IPS DF 4.7 (cell line): ENCODE results near the gene HMSD.
"Not testable (repeated sequence)": the region's sequence is repeated elsewhere in the genome, so short reads cannot be mapped to it uniquely, and the experiment has no call there.

Source experiments
- DNase-seq: peaks from one replicate; pipeline ENCODE4 v3.0.0-alpha.2; 2013; ENCODE audit warnings: low spot score; ENCODE audit errors: extremely low read depth

HMSD gene, protein sequence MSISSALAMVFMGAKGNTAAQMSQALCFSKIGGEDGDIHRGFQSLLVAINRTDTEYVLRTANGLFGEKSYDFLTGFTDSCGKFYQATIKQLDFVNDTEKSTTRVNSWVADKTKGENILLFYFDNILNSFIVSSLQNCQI

GRCh38 chr18:63949068-63949737 lies at the start of gene HMSD:
Gene HMSD (plus strand): TSS chr18:63949301. CDS start chr18:63953456, 4,155 bp downstream.
- no peak for DNase-seq

GRCh38 chr18:63903851-63904570 lies 45.1 kb upstream of the HMSD start:
- DNase-seq, result no peak

- no peak for DNase-seq
Measured at GRCh38 chr18:63904694-63905093, 44.4 kb upstream of the HMSD start.

- DNase-seq, result no peak
Measured at GRCh38 chr18:63905361-63905760, 43.7 kb upstream of the HMSD start.

- DNase-seq, result no peak
Measured at GRCh38 chr18:63906056-63906455, 43.0 kb upstream of the HMSD start.

DNA sequence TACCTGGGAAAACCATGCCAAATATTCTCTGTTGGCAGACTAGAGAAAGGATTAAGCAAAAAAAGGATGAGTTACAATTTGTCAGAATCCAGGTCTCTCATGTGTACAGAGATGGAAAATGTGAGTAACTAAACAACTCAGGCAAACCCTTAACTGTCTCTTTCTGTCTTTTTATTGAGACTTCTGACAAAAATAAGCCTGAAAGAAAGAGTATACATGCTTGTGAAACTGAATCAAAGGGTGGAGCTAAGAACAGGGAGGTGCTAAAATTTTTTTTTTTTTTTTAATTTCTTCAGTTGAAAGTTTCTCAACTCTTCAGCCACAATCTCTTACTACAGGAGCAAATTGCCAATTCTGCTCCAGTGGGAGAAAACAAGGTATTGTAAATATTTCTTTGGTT lies 41.4 kb upstream of the HMSD start, which contains the start of gene SERPINB10:
SERPINB10 (plus strand) TSS at position 295 of the 400 bp plus-strand sequence. CDS start 7,553 bp downstream, outside the sequence.
- DNase-seq, result no peak

DNA sequence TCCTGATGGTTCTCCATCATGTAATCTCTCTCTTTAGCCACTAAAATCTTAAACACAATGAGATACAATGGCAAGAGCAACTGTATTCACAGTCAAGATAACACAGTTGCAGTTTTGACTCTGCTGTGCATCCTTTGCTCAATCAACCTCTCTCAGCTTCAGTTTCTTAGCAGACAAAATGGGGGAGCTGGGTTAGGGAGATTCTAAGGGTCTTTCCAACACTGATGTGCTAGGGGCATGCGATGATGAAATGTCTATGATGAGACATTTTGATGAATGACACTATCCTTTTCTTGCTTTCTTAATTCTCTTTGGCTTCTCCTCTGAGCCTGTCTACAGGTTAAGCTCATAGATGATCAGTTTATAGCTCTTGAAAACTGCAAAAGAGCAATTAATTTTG lies 40.2 kb upstream of the HMSD start:
- DNase-seq, result no peak

DNA sequence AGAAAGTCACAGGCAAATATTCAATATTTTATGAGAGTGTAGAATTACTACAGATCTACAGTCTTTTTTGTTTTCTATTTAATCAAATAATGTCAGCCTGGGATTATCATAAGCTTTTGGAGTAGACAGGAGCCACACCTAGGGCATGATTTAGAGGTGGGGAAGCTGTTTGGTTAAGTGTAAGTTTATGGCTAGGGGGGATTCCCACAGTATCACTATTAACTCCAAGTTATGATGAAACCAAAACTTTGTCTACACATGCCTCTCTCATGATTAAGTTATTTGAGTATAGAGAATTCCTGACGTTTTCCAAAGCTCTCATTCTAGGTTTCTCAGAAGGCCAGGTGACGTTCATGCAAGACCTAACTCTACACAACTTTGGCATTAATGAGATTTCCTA lies 39.2 kb upstream of the HMSD start:
- no peak for DNase-seq

- DNase-seq, result no peak
Measured at GRCh38 chr18:63917817-63918216, 31.3 kb upstream of the HMSD start.

- DNase-seq, result no peak
Measured at GRCh38 chr18:63922049-63922448, 27.1 kb upstream of the HMSD start.

GRCh38 chr18:63924551-63924950 lies 24.6 kb upstream of the HMSD start:
- DNase-seq, result no peak

DNA sequence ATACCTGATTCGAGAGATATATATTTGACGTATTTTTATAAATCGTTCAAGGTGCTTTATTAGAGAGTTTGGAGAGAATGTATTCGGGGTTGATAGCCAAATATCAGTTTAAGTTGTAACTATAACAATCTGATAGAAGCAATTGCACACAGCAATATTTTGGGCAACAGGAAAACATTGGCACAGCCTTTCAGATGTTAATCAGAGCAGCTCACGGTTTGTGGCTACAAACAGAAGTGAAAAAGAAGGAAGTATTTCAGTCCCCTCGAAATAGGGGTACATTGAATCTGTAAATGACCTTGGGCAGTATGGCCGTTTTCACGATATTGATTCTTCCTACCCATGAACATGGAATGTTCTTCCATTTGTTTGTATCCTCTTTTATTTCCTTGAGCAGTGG lies 20.8 kb upstream of the HMSD start:
- DNase-seq, result no peak

- DNase-seq, result not testable (repeated sequence)
Measured at GRCh38 chr18:63929369-63929768, 19.7 kb upstream of the HMSD start.

DNA sequence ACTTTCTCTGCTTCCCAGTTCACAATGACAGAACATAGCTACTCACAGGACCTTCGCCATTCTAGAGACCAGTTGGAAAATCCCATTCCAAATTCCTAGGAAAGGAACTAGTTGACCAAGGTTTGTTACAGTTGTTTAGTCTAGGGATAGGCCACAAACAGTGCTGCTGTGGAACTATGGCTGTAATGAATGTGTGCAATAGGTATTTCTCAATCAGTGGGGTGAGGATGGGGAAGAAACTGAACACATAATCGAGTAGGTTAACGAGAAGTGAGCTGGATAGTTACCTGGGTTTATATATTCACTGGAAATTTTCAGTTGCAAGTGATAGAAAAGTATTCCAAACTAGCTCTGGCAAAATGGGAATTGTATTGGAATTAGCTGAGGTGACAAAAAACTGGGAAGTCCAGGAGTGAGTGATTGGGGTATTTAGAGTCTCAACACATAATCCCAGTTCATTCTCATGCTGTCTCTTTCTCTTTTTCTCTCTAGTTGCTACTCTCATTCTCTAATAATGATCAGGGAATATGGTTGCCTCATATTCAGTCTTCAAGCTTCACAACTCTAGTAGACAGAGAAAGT lies 18.2 kb upstream of the HMSD start:
- no peak for DNase-seq

- peak; percentile 74 for DNase-seq
Measured at GRCh38 chr18:63936156-63936931, 12.8 kb upstream of the HMSD start.

DNA sequence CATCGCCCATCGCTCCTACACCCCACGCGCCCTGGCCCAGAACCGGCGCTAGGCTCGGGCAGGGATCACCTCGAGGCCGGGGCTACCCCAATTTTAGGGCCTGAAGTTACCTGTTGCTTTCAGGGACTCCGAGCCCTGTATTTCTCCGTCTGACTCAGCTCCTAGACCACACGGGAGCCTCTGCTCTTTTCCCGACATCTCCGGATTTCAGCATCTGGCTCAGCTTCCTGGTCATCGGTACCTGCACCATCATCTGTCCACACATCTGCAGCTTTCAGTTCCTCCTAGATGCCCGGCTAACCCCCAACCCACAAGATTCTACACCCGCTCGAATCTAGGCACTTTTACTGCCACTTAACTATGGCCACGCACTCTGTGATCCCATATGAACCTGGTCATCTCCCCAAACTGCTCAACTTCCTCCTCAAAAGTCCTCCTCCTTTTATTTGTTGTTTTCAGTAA lies 12.1 kb upstream of the HMSD start:
- no peak for DNase-seq

DNA sequence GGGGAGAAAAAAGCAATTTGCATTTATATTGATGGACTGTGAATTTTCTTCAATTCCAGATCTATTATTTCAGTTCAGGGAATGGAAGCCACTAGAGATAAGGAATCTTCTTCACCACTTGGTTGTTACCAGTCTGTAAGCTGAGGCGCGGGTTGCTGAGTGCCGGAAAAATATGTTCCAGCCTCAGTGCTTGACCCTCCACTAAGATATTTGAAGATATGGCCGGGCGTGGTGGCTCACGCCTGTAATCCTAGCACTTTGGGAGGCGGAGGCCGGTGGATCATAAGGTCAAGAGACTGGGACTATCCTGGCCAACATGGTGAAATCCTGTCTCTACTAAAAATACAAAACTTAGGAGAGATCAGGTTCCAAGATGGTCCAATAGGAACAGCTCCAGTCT lies 9.1 kb upstream of the HMSD start:
- no peak for DNase-seq

DNA sequence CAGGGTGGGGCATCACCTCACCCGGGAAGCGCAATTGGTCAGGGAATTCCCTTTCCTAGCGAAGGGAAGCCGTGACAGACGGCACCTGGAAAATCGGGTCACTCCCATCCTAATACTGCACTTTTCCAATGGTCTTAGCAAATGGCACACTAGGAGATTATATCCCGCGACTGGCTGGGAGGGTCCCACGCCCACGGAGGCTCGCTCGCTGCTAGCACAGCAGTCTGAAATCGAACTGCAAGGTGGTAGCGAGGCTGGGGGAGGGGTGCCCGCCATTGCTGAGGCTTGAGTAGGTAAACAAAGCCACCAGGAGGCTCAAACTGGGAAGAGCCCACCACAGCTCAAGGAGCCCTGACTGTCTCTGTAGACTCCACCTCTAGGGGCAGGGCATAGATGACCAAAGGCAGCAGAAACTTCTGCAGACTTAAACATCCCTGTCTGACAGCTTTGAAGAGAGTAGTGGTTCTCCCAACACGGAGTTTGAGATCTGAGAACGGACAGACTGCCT lies 8.5 kb upstream of the HMSD start:
- DNase-seq, result not testable (repeated sequence)

DNA sequence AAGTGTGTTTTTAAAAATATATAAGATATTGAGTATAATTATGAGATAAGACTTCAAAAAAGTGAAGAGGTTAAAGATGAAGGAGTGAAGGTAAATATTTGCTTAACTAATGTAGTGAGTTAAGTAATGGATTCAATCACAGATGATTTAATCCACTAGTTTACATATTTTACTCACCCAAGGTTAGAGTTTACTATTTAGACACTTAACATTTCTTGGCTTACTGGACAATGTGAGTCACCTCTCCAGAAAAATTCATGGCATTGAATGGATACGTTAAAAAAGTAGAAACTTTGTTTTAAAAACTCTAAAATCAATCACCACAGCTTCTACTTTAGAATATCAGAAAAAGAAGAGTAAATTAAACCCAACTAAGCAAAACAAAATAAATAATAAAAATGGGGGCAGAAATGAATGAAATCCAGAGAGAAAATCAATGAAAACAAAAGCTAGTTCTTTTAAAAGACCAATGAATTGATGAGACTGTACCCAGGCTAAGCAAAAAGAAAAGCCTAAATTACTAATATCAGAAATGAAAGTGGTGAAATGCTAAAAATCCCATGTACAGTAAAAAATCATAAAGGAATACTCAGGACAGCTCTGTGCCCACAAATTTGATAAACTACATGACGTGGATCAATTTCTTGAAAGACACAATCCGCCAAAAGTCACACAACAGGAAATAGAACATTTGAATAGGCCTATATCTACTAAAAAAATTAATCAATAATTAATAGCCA lies 1.9 kb upstream of the HMSD start:
- no peak for DNase-seq

DNA sequence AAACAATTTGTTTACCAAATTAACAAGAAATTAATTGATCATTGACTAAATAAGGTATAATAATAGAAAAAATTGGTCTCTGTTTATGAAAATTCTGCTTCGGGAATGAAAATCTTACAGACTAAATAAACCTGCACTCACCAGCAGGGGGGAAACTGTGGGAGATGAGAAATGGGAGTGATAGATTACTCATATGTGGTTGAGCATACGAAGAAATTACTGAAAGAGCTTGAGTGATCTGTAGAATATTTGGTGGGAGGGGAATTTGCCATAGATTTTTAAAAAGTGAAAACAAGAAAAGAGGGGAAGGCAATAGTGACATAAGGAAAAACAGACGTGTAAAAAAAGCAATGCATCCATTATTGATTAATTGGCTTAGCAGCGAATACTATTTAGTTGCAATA lies 2.2 kb downstream of the HMSD start:
- DNase-seq, result no peak
